HG03196 (cell line): Measurements from ENCODE around the gene ZNF606.

ENCODE experiments used
- ATAC-seq: cut with Tn5 transposase; IDR thresholded peaks from one replicate; pipeline ENCODE4 v1.9.1; 2021; ENCODE audit not compliant: unreplicated experiment

ZNF606 gene

DNA sequence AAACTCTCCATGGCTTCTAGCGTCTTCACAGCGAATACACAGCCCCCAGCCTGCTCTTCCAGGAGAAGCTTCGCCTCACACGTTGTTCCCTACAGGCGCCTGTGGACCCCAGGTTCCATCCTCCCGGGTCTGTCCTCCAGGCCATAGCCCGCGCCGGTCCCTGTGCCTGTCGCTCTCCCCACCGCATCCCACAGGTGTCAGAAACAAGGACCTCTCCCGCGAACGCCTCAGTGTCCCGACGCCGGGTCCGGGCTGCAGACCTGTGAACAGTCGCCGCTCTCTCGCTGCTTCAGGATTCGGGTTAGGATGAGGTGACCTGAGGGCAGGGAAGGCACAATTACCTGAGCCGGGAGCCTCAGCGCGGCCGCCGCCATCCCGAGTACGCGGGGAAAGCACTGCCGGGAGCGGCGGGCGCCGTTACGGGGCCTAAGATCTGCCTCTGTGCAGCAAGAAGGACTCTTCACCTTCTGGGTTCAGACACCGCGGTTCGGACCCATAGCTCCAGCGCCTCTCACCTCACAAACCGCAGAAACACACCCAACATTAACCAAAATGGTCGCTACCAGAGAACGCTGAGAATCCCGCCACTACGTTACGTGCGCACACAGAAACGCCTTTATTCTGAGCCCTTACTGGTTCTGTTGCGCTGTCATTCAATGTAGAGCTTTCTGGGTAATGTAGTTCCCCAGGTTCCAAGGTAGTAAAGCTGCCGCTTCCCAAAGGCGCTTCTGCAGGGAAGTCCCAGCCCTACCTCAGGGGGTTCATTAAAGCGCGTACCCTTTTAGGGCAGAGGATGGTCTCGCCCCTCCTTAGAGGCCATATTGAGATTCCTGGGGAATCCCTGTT lies 67.6 kb downstream of the ZNF606 start, which contains the start of gene ZNF418:
Gene ZNF418, minus strand, starts transcription at position 583 of the 846 bp plus-strand sequence. CDS start 1,580 bp downstream, outside the sequence.
- no peak for ATAC-seq

DNA sequence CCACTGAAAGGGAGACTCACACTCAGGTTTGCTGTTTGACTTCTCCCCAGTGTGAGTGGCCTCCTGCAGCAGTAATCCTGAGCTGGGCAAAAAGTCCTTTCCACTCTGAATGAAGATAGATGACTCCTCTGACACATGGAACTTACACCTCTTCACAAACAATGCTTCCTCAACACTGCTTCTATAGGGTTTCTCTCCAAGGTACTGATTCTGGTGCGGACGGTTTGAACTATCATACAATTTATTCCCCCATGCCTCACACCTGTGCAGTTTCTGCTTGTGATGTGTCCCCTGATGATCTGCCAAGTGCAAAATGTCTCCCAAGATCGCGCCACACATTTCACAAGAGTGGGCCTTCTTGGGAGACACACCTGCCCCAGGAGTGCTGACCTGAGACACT lies 75.0 kb downstream of the ZNF606 start:
- ATAC-seq: no peak
